Measurements from ENCODE around the gene LHB.

GRCh38 chr19:49061000-49061399 lies 44.1 kb upstream of the LHB start:
- TF ChIP-seq GATA3 (IDR thresholded peaks at IDR 0.05; ENCODE audit: low read depth, low read length) (no peak), GATA2 (IDR thresholded peaks at IDR 0.05; ENCODE audit: low read depth, low read length) (no peak)
